Type B pancreatic cell (in vitro differentiated cells): ENCODE results near the gene LARP1. TPM values are rescaled to one million over a fixed set of nuclear protein-coding genes. Genes with fewer than 3 reads are reported as not detected.

Source experiments
- DNase-seq: peaks from one replicate; pipeline ENCODE4 v3.0.0; 2021; ENCODE audit warnings: mixed read lengths; ENCODE audit not compliant: unreplicated experiment; ENCODE audit errors: extremely low spot score
- H3K27ac Mint-ChIP-seq: 2 replicates; pipeline ENCODE4 v1.8.0; 2021; ENCODE audit warnings: mild to moderate bottlenecking, mixed read lengths
- H3K27me3 Mint-ChIP-seq: 2 replicates; pipeline ENCODE4 v1.8.0; 2021; ENCODE audit warnings: mixed read lengths
- H3K36me3 Mint-ChIP-seq: 2 replicates; pipeline ENCODE4 v1.8.0; 2021; ENCODE audit warnings: mixed read lengths
- H3K4me1 Mint-ChIP-seq: one replicate; pipeline ENCODE4 v1.8.0; 2021; ENCODE audit warnings: mixed read lengths; ENCODE audit not compliant: unreplicated experiment
- H3K4me3 Mint-ChIP-seq: 2 replicates; pipeline ENCODE4 v1.8.0; 2021; ENCODE audit warnings: mild to moderate bottlenecking, mixed read lengths
- H3K9me3 Mint-ChIP-seq: 2 replicates; pipeline ENCODE4 v1.8.0; 2021; ENCODE audit warnings: mixed read lengths
- total RNA-seq: library from RNA; stranded (reverse); gene quantifications from 2 replicates; pipeline ENCODE4 v1.2.1, GENCODE V29; 2021; ENCODE audit warnings: low replicate concordance
- TF ChIP-seq, protein P1 (sequence below): fragments of 200-600 bp; sonication (generic); conservative IDR thresholded peaks from 2 replicates; pipeline ENCODE4 v1.5.0; 2021; ENCODE audit warnings: antibody characterized with exemption, mild to moderate bottlenecking

Gene LARP1
- total RNA-seq, 1 donor from 2014 or later = 220 TPM

DNA sequence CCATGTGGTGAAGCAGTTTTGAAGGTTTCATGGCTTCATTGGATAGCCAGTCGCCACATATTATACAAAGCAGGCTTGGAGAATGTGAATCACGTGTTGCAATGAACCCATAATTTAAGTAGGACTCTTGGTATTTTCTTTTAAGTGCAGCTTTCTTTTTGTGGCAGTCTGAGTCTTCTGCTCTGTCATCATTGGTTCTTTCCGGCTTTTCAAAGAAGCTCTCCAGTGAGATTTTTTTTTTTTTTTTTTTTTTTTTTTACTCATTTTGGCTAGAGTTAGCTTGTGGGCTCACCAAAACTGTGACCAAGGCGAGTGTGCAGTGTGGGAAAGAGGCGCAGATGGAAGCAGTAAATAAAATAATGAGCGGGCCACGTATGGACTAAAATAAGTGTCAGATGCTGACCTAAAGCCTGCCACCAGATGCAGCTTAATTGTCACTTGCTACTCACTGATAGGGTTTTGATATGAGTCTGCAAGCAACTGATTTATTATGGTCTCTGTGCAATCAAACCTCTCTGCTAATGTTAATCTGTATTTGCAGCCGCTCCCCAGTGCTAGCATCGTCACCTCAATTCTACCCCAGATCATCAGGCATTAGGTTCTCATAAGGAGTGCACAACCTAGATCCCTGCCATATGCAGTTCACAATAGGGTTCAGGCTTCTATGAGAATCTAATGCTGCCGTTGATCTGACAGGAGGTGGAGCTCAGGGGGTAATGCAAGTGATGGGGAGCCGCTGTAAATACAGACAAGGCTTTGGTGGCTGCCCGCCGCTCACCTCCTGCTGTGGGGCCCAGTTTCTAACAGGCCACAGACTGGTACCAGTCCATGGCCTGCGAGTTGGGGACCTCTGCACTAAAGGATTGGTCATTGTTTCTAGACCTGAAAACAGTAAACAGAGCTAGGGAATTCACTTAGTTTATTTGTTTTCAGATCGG lies 45.5 kb upstream of the LARP1 start:
- H3K9me3 Mint-ChIP-seq = no peaks in the 10 kb centered on the region
- no peak for DNase-seq
- H3K4me3 Mint-ChIP-seq = no peak overlapping the region
- TF ChIP-seq, protein P1, sequence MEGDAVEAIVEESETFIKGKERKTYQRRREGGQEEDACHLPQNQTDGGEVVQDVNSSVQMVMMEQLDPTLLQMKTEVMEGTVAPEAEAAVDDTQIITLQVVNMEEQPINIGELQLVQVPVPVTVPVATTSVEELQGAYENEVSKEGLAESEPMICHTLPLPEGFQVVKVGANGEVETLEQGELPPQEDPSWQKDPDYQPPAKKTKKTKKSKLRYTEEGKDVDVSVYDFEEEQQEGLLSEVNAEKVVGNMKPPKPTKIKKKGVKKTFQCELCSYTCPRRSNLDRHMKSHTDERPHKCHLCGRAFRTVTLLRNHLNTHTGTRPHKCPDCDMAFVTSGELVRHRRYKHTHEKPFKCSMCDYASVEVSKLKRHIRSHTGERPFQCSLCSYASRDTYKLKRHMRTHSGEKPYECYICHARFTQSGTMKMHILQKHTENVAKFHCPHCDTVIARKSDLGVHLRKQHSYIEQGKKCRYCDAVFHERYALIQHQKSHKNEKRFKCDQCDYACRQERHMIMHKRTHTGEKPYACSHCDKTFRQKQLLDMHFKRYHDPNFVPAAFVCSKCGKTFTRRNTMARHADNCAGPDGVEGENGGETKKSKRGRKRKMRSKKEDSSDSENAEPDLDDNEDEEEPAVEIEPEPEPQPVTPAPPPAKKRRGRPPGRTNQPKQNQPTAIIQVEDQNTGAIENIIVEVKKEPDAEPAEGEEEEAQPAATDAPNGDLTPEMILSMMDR = no peak
- H3K36me3 Mint-ChIP-seq = no peaks in the 10 kb centered on the region
- no peaks in the 10 kb centered on the region for H3K27me3 Mint-ChIP-seq
- H3K4me1 Mint-ChIP-seq = peaks cover 17% of the 10 kb centered on the region
- no peak overlapping the region for H3K27ac Mint-ChIP-seq

DNA sequence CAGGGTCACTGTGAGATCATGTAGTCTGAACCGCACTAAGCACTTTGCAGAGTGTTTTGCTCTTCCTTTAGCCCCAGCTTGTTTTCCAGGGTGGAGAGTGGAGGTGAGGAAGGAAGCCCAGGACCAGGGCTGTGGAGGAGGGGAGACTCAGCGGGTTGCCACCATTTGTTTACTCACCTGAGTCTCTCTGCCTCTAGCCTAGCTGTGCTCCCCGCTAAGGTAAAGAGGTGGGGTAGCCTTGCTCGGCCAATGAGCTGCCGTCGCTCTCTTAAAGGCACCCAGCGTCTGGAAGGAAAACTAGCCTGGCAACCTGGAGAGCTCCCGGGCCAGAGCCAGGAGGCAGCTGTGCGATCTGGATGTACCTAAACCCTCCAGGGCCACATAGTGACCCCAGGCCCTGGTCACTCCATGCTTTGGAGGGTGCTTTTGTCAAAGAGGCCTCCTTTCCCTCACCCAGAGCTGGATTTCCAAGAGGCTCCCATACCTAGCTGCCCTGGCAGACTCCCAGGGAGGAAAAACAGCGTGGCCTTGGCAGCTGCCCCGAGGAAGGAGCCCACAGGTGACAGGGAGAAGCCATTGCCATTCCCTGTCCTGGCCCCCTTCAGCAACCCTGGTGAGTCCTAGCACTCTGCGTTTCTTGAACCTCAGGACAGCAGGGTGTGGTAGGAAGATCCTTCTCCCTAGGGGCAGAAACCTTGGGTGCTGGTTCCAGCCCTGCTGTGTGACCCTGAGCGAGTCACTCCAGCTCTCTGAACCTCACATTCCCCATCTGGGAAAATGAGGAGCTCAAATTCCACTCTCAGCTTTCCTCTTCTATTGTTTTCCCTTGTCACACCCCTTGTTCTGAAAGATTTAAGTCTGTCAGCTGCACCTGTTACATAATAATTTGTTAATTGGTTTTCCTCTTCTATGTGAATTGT lies 42.4 kb upstream of the LARP1 start:
- H3K9me3 Mint-ChIP-seq = no peaks in the 10 kb centered on the region
- peak overlapping the region; percentile 39 for H3K4me3 Mint-ChIP-seq
- TF ChIP-seq, protein P1 = no peak
- H3K27me3 Mint-ChIP-seq = no peaks in the 10 kb centered on the region
- peak overlapping the region; percentile 45 for H3K27ac Mint-ChIP-seq
- peaks cover 18% of the 10 kb centered on the region for H3K4me1 Mint-ChIP-seq
- DNase-seq = no peak
- no peaks in the 10 kb centered on the region for H3K36me3 Mint-ChIP-seq

DNA sequence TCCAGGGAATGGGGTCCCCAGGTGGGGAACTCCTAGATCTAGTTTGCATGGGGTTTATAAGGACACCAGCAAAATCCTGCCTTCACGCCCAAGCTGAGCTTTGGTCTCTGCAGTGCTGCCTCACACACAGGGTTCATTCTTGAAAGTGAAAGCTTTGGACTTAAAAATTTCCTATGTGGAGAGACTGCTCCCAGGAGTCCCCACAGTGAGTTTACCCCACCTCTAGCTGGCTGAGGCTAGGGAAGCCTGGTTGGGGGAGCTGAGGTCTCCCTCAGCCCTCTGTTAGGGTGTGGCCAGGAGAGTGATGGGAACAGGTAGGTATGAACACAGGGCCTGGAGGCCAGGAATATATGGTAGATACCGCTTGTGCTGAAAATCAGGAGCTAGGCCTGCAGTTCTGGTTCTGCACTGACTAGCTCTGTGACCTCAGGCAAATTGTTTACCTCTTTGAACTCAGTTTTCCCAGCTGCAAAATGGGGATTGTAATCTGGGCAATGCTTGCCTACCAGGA lies 41.5 kb upstream of the LARP1 start:
- TF ChIP-seq, protein P1 = no peak
- H3K27ac Mint-ChIP-seq = peak overlapping the region; percentile 15
- H3K27me3 Mint-ChIP-seq = no peaks in the 10 kb centered on the region
- H3K36me3 Mint-ChIP-seq = no peaks in the 10 kb centered on the region
- peak overlapping the region; percentile 39 for H3K4me3 Mint-ChIP-seq
- H3K9me3 Mint-ChIP-seq = no peaks in the 10 kb centered on the region
- H3K4me1 Mint-ChIP-seq = peaks cover 18% of the 10 kb centered on the region
- DNase-seq = no peak

DNA sequence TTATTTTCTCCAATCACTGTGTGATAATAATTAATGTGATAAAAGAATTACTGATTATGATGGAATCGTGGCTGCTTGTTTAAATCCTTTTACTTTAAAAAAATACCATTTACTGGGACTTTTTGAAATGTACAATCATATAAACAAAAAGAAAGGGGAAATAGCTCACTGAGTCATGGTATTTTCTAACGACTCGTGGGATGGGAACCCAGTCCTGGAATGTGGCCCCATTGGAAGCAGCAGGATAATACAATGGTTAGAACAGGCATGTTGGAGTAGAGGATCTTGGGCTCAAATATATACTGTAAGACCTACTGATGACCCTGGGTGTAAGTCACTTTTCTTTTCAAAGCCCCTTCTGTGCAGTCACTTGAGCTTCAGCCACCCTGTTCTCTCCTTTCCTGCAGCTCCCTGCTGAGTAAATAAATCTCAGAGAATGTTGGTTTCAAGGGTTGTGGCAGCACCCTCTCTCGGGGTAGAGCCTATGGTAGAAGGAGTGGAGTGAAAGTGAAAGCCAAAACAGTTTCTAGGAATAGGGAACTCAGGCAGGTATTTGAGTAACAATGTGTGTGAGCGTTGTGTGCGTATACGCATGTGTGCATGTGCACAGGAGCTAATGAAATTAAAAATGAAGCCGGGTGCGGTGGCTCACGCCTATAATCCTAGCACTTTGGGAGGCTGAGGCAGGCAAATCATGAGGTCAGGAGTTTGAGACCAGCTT lies 40.8 kb upstream of the LARP1 start:
- Mint-ChIP-seq H3K4me1 (peaks cover 18% of the 10 kb centered on the region), H3K9me3 (no peaks in the 10 kb centered on the region), H3K36me3 (no peaks in the 10 kb centered on the region), H3K27ac (peak overlapping the region; percentile 71), H3K27me3 (no peaks in the 10 kb centered on the region), H3K4me3 (peak overlapping the region; percentile 63)
- DNase-seq = no peak
- TF ChIP-seq, protein P1 = no peak

DNA sequence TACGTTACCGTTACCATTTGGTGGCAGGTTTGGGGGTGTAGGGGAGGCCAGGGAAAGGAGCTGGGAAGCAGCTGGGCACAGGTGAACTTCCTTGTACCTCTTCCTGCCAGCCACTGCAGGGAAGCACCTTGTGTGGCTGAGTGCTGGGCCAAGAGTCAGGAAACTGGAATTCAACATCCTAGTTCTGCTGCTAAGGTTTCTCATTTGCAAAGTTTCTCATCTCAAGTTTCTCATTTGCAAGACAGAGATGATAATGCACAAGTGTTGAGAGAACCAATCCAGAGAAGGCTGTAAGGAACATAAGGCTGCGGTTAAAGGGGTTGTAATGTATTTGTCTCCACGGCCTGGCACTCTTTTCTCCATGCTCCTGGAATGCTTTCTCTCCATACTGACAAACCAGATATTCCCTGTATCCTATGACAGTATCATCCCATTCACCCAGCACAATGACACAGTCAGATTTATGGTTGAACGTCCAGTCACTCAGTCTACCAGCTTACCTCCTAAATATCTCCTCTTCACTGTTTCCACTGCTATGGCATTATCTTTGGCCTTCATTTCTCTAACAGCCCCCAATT lies 33.6 kb upstream of the LARP1 start:
- Mint-ChIP-seq H3K36me3 (no peaks in the 10 kb centered on the region), H3K27ac (no peak overlapping the region), H3K4me1 (peaks cover 8% of the 10 kb centered on the region), H3K4me3 (no peak overlapping the region), H3K27me3 (no peaks in the 10 kb centered on the region), H3K9me3 (no peaks in the 10 kb centered on the region)
- TF ChIP-seq, protein P1 = no peak
- no peak for DNase-seq
